Measurements from ENCODE around the gene RPS6KA2. TPM values are rescaled to one million over a fixed set of nuclear protein-coding genes. Genes with fewer than 3 reads are reported as not detected.

RPS6KA2 gene
- total RNA-seq, 1 experiment from 2014 or later, result 12.3 TPM

GRCh38 chr6:166459906-166460305, 167.1 kb downstream of the RPS6KA2 start:
- no peak overlapping the region for H3K4me3 Mint-ChIP-seq
- peaks cover 4% of the 10 kb centered on the region in 2 experiments; a peak in 3 of 5 replicates for H3K9me3 Mint-ChIP-seq
- no peaks in the 10 kb centered on the region for H3K79me1 ChIP-seq (ENCODE audit: insufficient read depth, low read depth, low read length, poor library complexity, severe bottlenecking)
- H2BK120ac ChIP-seq (ENCODE audit: low read depth, low read length, poor library complexity, severe bottlenecking), result no peak overlapping the region
- no peak overlapping the region for H3K14ac ChIP-seq (ENCODE audit: insufficient read depth, low read length)
- no peak overlapping the region for H3K4ac ChIP-seq (ENCODE audit: low read depth, low read length)
- H4K8ac ChIP-seq (replicated peaks; ENCODE audit: insufficient read length, low read depth, low read length), result no peak overlapping the region
- no peak overlapping the region for H3K27ac ChIP-seq (ENCODE audit: insufficient read length, low read depth, low read length)
- H3K27ac Mint-ChIP-seq, result no peak overlapping the region
- WGBS (ENCODE audit: extremely low coverage, insufficient read length, low lambda C conversion rate), result no CpG with 5 or more reads among the region's 10 CpGs
- no peaks in the 10 kb centered on the region for H3K79me2 ChIP-seq (ENCODE audit: insufficient read depth, low read length)
- H2BK12ac ChIP-seq (ENCODE audit: insufficient read length, low read depth, low read length), result no peak overlapping the region
- H3K18ac ChIP-seq (ENCODE audit: insufficient read length, low read depth, low read length), result no peak overlapping the region
- H3K27me3 Mint-ChIP-seq (ENCODE audit: low read depth), result no peaks in the 10 kb centered on the region
- no peaks in the 10 kb centered on the region for H3K27me3 ChIP-seq (ENCODE audit: insufficient read depth, low read length)
- no peak overlapping the region for H2BK20ac ChIP-seq (ENCODE audit: low read depth, low read length, poor library complexity, severe bottlenecking)
- H3K9me3 ChIP-seq (ENCODE audit: control insufficient read depth, low read depth, low read length), result no peaks in the 10 kb centered on the region
- no peak overlapping the region for H3K56ac ChIP-seq (ENCODE audit: insufficient read length, low read depth, low read length)
- H3K4me2 ChIP-seq (ENCODE audit: insufficient read depth, insufficient read length, low read length), result no peak overlapping the region
- no peak overlapping the region for H3K23ac ChIP-seq (ENCODE audit: insufficient read length, low read depth, low read length)
- no peak overlapping the region for H2AK5ac ChIP-seq (ENCODE audit: insufficient read length, low read length)
- no peak overlapping the region for H4K5ac ChIP-seq (ENCODE audit: insufficient read length, low read depth, low read length)
- no peaks in the 10 kb centered on the region for H3K23me2 ChIP-seq (ENCODE audit: insufficient read length, low read depth, low read length, poor library complexity, severe bottlenecking)
- no peak for DNase-seq
- no peak overlapping the region for H3K9ac ChIP-seq (ENCODE audit: extremely low read depth, insufficient read length, low read length)
- TF ChIP-seq, protein P1, sequence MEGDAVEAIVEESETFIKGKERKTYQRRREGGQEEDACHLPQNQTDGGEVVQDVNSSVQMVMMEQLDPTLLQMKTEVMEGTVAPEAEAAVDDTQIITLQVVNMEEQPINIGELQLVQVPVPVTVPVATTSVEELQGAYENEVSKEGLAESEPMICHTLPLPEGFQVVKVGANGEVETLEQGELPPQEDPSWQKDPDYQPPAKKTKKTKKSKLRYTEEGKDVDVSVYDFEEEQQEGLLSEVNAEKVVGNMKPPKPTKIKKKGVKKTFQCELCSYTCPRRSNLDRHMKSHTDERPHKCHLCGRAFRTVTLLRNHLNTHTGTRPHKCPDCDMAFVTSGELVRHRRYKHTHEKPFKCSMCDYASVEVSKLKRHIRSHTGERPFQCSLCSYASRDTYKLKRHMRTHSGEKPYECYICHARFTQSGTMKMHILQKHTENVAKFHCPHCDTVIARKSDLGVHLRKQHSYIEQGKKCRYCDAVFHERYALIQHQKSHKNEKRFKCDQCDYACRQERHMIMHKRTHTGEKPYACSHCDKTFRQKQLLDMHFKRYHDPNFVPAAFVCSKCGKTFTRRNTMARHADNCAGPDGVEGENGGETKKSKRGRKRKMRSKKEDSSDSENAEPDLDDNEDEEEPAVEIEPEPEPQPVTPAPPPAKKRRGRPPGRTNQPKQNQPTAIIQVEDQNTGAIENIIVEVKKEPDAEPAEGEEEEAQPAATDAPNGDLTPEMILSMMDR (conservative IDR thresholded peaks at IDR 0.05), result no peak
- H3K4me1 Mint-ChIP-seq, result peaks cover 5 to 12% of the 10 kb centered on the region in 2 experiments; a peak in 3 of 4 replicates
- no peaks in the 10 kb centered on the region for H3K4me1 ChIP-seq (ENCODE audit: insufficient read depth, low read length)
- peaks cover 14 to 18% (median 16%) of the 10 kb centered on the region in 3 experiments for H3K36me3 Mint-ChIP-seq (ENCODE audit: insufficient read depth in 1 of 3, low read depth in 3 of 3)
- H2BK15ac ChIP-seq (ENCODE audit: low read depth, low read length), result no peak overlapping the region
- no peaks in the 10 kb centered on the region for H4K20me1 ChIP-seq (ENCODE audit: control insufficient read depth, insufficient read depth, insufficient read length)
- H3T11ph ChIP-seq (ENCODE audit: low read length), result no peak overlapping the region
- H2AFZ ChIP-seq (ENCODE audit: low read length), result no peak overlapping the region
- no peak overlapping the region for H4K91ac ChIP-seq (ENCODE audit: insufficient read length, low read depth, low read length)
- no peak overlapping the region for H2BK5ac ChIP-seq (ENCODE audit: insufficient read length, low read length)
